Measurements from ENCODE around the gene ADAMTSL1.

- TF ChIP-seq CTCF (IDR thresholded peaks at IDR 0.05) (no peak), POLR2AphosphoS5 (IDR thresholded peaks at IDR 0.05) (no peak)
These were observed 377.3 kb downstream of the ADAMTSL1 start for GRCh38 chr9:18851069-18851795.
